Subcutaneous adipose tissue (tissue), 4 donors: Measurements from ENCODE around the gene KRTAP5-6. TPM values are rescaled to one million over a fixed set of nuclear protein-coding genes. Genes with fewer than 3 reads are reported as not detected.

Experiments used
- CTCF ChIP-seq: fragments of 450-650 bp; IDR thresholded peaks from one replicate; pipeline ENCODE4 v1.5.1; 2016; ENCODE audit warnings: low read depth, mild to moderate bottlenecking, control low read depth, antibody characterized with exemption, moderate library complexity
- total RNA-seq, 4 donors: library from RNA; depleted of rRNA; stranded (reverse); fragments of >200 nt; gene quantifications; one replicate each; pipeline ENCODE4 v1.1.0, GENCODE V29; 2016

KRTAP5-6 gene
- total RNA-seq, 4 donors from 2014 or later, result not detected

- TF ChIP-seq CTCF, result no peak
Measured at GRCh38 chr11:1732418-1733008, 35.5 kb downstream of the KRTAP5-6 start.

GRCh38 chr11:1733009-1733715 lies 36.2 kb downstream of the KRTAP5-6 start:
- no peak for TF ChIP-seq CTCF

- no peak for TF ChIP-seq CTCF
Measured at GRCh38 chr11:1733716-1734640, 37.0 kb downstream of the KRTAP5-6 start.

GRCh38 chr11:1734641-1735081 lies 37.7 kb downstream of the KRTAP5-6 start:
- TF ChIP-seq CTCF, result no peak

GRCh38 chr11:1735271-1735670 lies 38.3 kb downstream of the KRTAP5-6 start:
- no peak for TF ChIP-seq CTCF

- no peak for TF ChIP-seq CTCF
Measured at GRCh38 chr11:1736447-1736992, 39.5 kb downstream of the KRTAP5-6 start.
